A549 (cell line): ENCODE data around the gene TSPAN4. TPM values are rescaled to one million over a fixed set of nuclear protein-coding genes. Genes with fewer than 3 reads are reported as not detected.

ENCODE experiments used
- ATAC-seq, 2 experiments: fragments of 200-7000 bp in 1 of 2; fragments of >200 bp in 1 of 2; cut with Nextera tagmentation in 1 of 2; cut with Tn5 transposase in 1 of 2; 3 replicates each; pipeline versions ENCODE4 v1.8.0 to v1.9.1; 2018 to 2020; ENCODE audit warnings: mild to moderate bottlenecking in 1 of 2, moderate library complexity in 1 of 2
- CTCF ChIA-PET: fragments of 300-600 bp; sonication (Branson Sonifier 250); formaldehyde crosslinking; extraction: SDS; loops from one replicate; lab custom pipeline; 2021; ENCODE audit warnings: antibody characterized with exemption, inconsistent platforms; lab: Yijun Ruan, JAX
- POLR2A ChIA-PET: fragments of 350-600 bp; formaldehyde crosslinking; extraction: SDS; loops from one replicate; lab custom pipeline; 2021; ENCODE audit warnings: antibody characterized with exemption, inconsistent platforms; lab: Yijun Ruan, JAX
- DNase-seq, 2 experiments: peaks; one replicate each; pipeline versions ENCODE4 v3.0.0 to v3.0.0-alpha.2; 2011 to 2016; ENCODE audit warnings: low read depth in 1 of 2, low spot score in 1 of 2
- FAIRE-seq: peaks from 2 replicates; lab custom pipeline; 2011; peaks lifted over from hg19 to GRCh38; lab: Jason Lieb, UNC
- H3K27ac ChIP-seq, 2 experiments: fragments of >200 bp; sonication (Bioruptor Twin); formaldehyde crosslinking; 3 replicates each; pipeline ENCODE4 v1.5.1; 2016 to 2017
- H3K4me1 ChIP-seq: fragments of >200 bp; sonication (Bioruptor Twin); formaldehyde crosslinking; 3 replicates; pipeline ENCODE4 v1.6.1; 2016
- H3K4me2 ChIP-seq: fragments of >200 bp; sonication (Bioruptor Twin); formaldehyde crosslinking; 3 replicates; pipeline ENCODE4 v1.6.1; 2016
- H3K4me3 ChIP-seq: fragments of >200 bp; sonication (Bioruptor Twin); formaldehyde crosslinking; 3 replicates; pipeline ENCODE4 v1.5.1; 2016
- H3K9me3 ChIP-seq: fragments of >200 bp; sonication (Bioruptor Twin); formaldehyde crosslinking; 3 replicates; pipeline ENCODE4 v1.6.1; 2016
- BCL3 ChIP-seq: fragments of >200 bp; sonication (Bioruptor Twin); formaldehyde crosslinking; IDR thresholded peaks from 3 replicates; pipeline ENCODE4 v1.6.1; 2016
- CBX2 ChIP-seq: fragments of 200-600 bp; sonication (generic); IDR thresholded peaks from 2 replicates; pipeline ENCODE4 v1.6.1; 2016; ENCODE audit warnings: low read depth, mild to moderate bottlenecking, borderline replicate concordance
- CHD2 ChIP-seq: fragments of 150-350 bp; IDR thresholded peaks from 2 replicates; pipeline ENCODE4 v1.6.1; 2014; ENCODE audit warnings: low read length; ENCODE audit not compliant: partially characterized antibody
- CHD4 ChIP-seq: fragments of 200-600 bp; sonication (generic); IDR thresholded peaks from 2 replicates; pipeline ENCODE4 v1.6.1; 2016; ENCODE audit warnings: antibody characterized with exemption, mild to moderate bottlenecking, borderline replicate concordance
- EHMT2 ChIP-seq: fragments of 200-600 bp; sonication (generic); IDR thresholded peaks from 2 replicates; pipeline ENCODE4 v1.6.1; 2016; ENCODE audit warnings: antibody characterized with exemption, low read depth, mild to moderate bottlenecking, moderate library complexity
- FOSB ChIP-seq: fragments of 250-450 bp; sonication (Bioruptor Pico); IDR thresholded peaks from 2 replicates; pipeline ENCODE4 v1.5.0; 2020; ENCODE audit warnings: mild to moderate bottlenecking, moderate library complexity
- FOXS1 ChIP-seq: fragments of 250-450 bp; sonication (Bioruptor Pico); IDR thresholded peaks from 2 replicates; pipeline ENCODE4 v1.5.0; 2020; ENCODE audit warnings: mild to moderate bottlenecking, moderate library complexity
- HEYL ChIP-seq: fragments of 250-450 bp; sonication (Bioruptor Pico); IDR thresholded peaks from 2 replicates; pipeline ENCODE4 v1.8.0; 2021; ENCODE audit warnings: mild to moderate bottlenecking, moderate library complexity
- JUN ChIP-seq, 2 experiments: fragments of >200 bp; sonication (Bioruptor Twin); formaldehyde crosslinking; IDR thresholded peaks; 2 replicates in 1 of 2; 3 replicates in 1 of 2; pipeline ENCODE4 v1.6.1; 2016 to 2017
- MAZ ChIP-seq: fragments of 150-350 bp; IDR thresholded peaks from 2 replicates; pipeline ENCODE4 v1.6.1; 2014; ENCODE audit warnings: antibody characterized with exemption, low read depth, low read length, borderline replicate concordance
- MYC ChIP-seq: IDR thresholded peaks from 2 replicates; pipeline ENCODE4 v1.6.1; 2012; ENCODE audit warnings: mild to moderate bottlenecking, inconsistent platforms, low read length, improper control_type of control experiment, borderline replicate concordance
- NFE2L2 ChIP-seq: fragments of 150-350 bp; conservative IDR thresholded peaks from 2 replicates; pipeline ENCODE4 v1.6.1; 2014; ENCODE audit warnings: low read length
- PBX3 ChIP-seq: IDR thresholded peaks from 2 replicates; pipeline ENCODE4 v1.6.1; 2012
- POLR2A ChIP-seq: IDR thresholded peaks from 2 replicates; pipeline ENCODE4 v1.6.1; 2012; ENCODE audit warnings: mild to moderate bottlenecking, low read length
- REST ChIP-seq: fragments of 200-600 bp; sonication (generic); IDR thresholded peaks from 2 replicates; pipeline ENCODE4 v1.6.1; 2016; ENCODE audit warnings: antibody characterized with exemption, mild to moderate bottlenecking, moderate library complexity
- SMC3 ChIP-seq: fragments of >200 bp; sonication (Bioruptor Twin); formaldehyde crosslinking; IDR thresholded peaks from 3 replicates; pipeline ENCODE4 v1.6.1; 2018; ENCODE audit warnings: inconsistent platforms
- ZC3H11A ChIP-seq: fragments of 450-650 bp; IDR thresholded peaks from 2 replicates; pipeline ENCODE4 v1.6.1; 2014; ENCODE audit warnings: antibody characterized with exemption, mild to moderate bottlenecking
- WGBS: methylation state at CpG from one replicate; pipeline ENCODE4 v1.1.6; 2017; ENCODE audit errors: missing lambda C conversion rate; 5-methylcytosine and 5-hydroxymethylcytosine counted together
- polyA plus RNA-seq, 4 experiments: library from polyadenylated mRNA; depleted of rRNA in 3 of 4; stranded (reverse); fragments of >200 nt; fragmentation: RNase III in 1 of 4; extraction: RNeasy Plus Mini Kit Qiagen cat#74134 plus additional on column Dnase treatment in 1 of 4; gene quantifications; 2 replicates in 3 of 4; 3 replicates in 1 of 4; pipeline ENCODE4 v1.2.3, GENCODE V29; 2011 to 2017
- TF ChIP-seq, protein P1 (sequence below): fragments of 250-450 bp; sonication (Bioruptor Pico); IDR thresholded peaks from 2 replicates; pipeline ENCODE4 v1.5.0; 2020; ENCODE audit warnings: low read depth, mild to moderate bottlenecking, moderate library complexity

TSPAN4 gene
- polyA plus RNA-seq, 2 of the 4 experiments (the other 2 are of a cell fraction), result 83.5 to 145 TPM

DNA sequence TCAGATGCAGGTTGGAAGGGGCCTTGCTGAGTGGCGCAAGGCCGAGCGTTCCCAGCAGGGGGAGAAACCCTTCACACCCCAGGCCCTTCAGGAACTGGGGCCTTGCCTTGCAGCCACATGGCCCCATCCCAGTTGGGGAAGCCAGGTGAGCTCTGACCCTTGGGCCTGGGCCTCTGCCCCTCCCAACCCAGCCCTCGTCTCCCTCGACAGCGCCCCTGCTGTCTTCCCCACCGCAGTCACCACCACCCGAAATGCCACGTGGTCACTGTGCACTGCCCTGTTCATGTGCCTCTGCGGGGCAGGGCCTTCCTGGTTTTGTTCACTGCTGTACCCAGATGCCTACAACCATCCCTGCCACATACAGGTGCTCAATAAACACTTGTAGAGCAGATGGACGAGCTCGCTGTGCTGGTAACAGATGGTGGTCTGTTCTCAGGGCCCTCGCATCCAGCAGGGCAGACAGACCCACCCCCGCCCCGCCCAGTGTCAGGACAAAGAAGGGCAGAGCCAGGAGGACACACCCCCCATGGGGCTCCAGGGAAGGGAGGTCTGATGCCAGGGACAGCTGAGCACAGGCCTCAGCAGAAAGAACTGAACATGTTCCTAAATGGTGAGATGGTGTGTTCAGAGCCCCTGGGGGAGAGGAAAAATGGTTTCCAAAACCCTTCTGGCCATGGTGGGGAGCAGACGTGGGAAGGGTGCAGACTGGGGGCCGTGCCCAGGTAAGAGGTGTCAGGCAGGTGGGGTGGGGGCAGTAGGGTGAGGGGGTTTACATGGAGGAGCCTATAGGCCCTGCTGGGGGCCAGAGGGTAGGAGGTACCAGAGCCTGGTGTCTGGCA is 4.0 kb upstream of the TSPAN4 start (continued):
- TF ChIP-seq HEYL (CRISPR knock-in tag) (no peak), NFE2L2 (no peak), ZC3H11A (no peak), SMC3 (no peak), BCL3 (peak; percentile 24; the same call in 1 of the 3 replicates), POLR2A (peak; percentile 41), MAZ (no peak), MYC (peak; percentile 71; the same call in 1 of the 2 replicates), CHD2 (no peak), REST (no peak)
- TF ChIP-seq, protein P1, sequence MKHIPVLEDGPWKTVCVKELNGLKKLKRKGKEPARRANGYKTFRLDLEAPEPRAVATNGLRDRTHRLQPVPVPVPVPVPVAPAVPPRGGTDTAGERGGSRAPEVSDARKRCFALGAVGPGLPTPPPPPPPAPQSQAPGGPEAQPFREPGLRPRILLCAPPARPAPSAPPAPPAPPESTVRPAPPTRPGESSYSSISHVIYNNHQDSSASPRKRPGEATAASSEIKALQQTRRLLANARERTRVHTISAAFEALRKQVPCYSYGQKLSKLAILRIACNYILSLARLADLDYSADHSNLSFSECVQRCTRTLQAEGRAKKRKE (CRISPR knock-in tag), result no peak

DNA sequence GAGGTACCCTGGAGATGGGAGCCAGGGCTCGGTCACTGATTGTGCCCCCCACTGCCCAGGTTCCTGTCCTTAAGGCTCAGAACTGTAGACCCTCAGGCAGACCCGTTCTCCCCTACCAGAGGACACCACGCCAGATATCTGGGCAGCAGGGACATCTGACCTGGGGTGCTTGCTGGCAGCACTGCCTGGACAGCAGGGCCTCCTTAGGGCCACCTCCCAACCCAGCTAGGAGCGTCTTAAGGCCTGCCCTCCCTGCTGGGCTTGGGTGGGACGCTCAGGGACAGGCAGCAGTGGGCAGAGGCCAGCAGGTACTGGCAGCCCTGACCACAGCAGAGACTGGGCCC is 3.4 kb upstream of the TSPAN4 start:
- no peak for ATAC-seq
- H3K4me3 ChIP-seq, result no peak overlapping the region
- WGBS, result 100% methylated on average over 1 of the region's 5 CpGs
- ChIA-PET POLR2A (interaction anchor here (3.4 kb wide), 1 partner anchor 20 kb away, joined by 16 read pairs; the partner anchor contains the start of gene PNPLA2), CTCF (interaction anchor here (0.9 to 3.7 kb wide), 4 partner anchors 8 to 23 kb away, joined by 3 to 21 read pairs (median 3); partner anchors contain the start of gene CRACR2B)
- H3K4me2 ChIP-seq, result peak overlapping the region; percentile 92
- no peak for FAIRE-seq
- H3K27ac ChIP-seq, result peak overlapping the region; percentile 61 to 99; a peak in 4 of 6 replicates
- no peaks in the 10 kb centered on the region for H3K9me3 ChIP-seq
- H3K4me1 ChIP-seq, result peaks cover 65% of the 10 kb centered on the region
- DNase-seq, result no peak
- no peak for TF ChIP-seq HEYL (CRISPR knock-in tag)
- no peak for TF ChIP-seq FOXS1
- TF ChIP-seq JUN (IDR thresholded peaks at IDR 0.05), result peak in 1 of 2 experiments; percentile 22; a peak in 2 of 5 replicates
- TF ChIP-seq CHD4, result no peak
- TF ChIP-seq PBX3, result peak; percentile 71
- TF ChIP-seq EHMT2, result no peak
- no peak for TF ChIP-seq FOSB (CRISPR knock-in tag)
- no peak for TF ChIP-seq CBX2
